AG10803 (cell line): ENCODE measurements around the gene TRIP13.

Experiments
- DNase-seq: peaks from one replicate; pipeline ENCODE4 v3.0.0; 2010; ENCODE audit warnings: low read depth
- H3K4me3 ChIP-seq: 2 replicates; pipeline ENCODE4 v1.5.1; 2011; ENCODE audit warnings: mild to moderate bottlenecking, low read length, control low read depth
- CTCF ChIP-seq: conservative IDR thresholded peaks from 2 replicates; pipeline ENCODE4 v1.5.1; 2011; ENCODE audit warnings: mild to moderate bottlenecking, low read length, control low read depth, inconsistent platforms

Gene TRIP13

GRCh38 chr5:865771-866170 lies 26.9 kb upstream of the TRIP13 start:
- no peak for DNase-seq
- no peak overlapping the region for H3K4me3 ChIP-seq
- TF ChIP-seq CTCF: no peak

- no peak for TF ChIP-seq CTCF
- no peak overlapping the region for H3K4me3 ChIP-seq
- no peak for DNase-seq
Observed at GRCh38 chr5:867300-867870, 25.3 kb upstream of the TRIP13 start.

- TF ChIP-seq CTCF: no peak
- no peak for DNase-seq
Observed at GRCh38 chr5:868428-869135, 24.1 kb upstream of the TRIP13 start.

GRCh38 chr5:870956-871355 lies 21.7 kb upstream of the TRIP13 start:
- H3K4me3 ChIP-seq: no peak overlapping the region
- DNase-seq: no peak
- TF ChIP-seq CTCF: no peak

More at GRCh38 chr5:868428-869135, 24.1 kb upstream of the TRIP13 start:
- no peak overlapping the region for H3K4me3 ChIP-seq

GRCh38 chr5:871596-872298 lies 20.9 kb upstream of the TRIP13 start:
- no peak overlapping the region for H3K4me3 ChIP-seq
- DNase-seq: no peak
- no peak for TF ChIP-seq CTCF

- DNase-seq: no peak
- no peak overlapping the region for H3K4me3 ChIP-seq
- TF ChIP-seq CTCF: no peak
Observed at GRCh38 chr5:872301-872700, 20.4 kb upstream of the TRIP13 start.

- no peak for TF ChIP-seq CTCF
- DNase-seq: no peak
- H3K4me3 ChIP-seq: no peak overlapping the region
Observed at GRCh38 chr5:873328-873727, 19.4 kb upstream of the TRIP13 start.
